Vagina (tissue), 2 donors: ENCODE data around the gene C1orf74. TPM values are rescaled to one million over a fixed set of nuclear protein-coding genes. Genes with fewer than 3 reads are reported as not detected.

Source experiments
- DNase-seq, 2 donors: peaks; one replicate each; pipeline ENCODE4 v3.0.0-alpha.2; 2017; ENCODE audit errors: extremely low spot score in 2 of 2
- H3K27ac ChIP-seq: fragments of 200-600 bp; sonication (generic); one replicate; pipeline ENCODE4 v1.5.1; 2019
- H3K27me3 ChIP-seq: fragments of 200-600 bp; sonication (generic); one replicate; pipeline ENCODE4 v1.5.1; 2019
- H3K36me3 ChIP-seq, 2 donors: fragments of 200-600 bp; sonication (generic); one replicate each; pipeline ENCODE4 v1.5.1; 2017 to 2019
- H3K4me1 ChIP-seq: fragments of 200-600 bp; sonication (generic); one replicate; pipeline ENCODE4 v1.5.1; 2019
- H3K4me3 ChIP-seq, 2 donors: fragments of 200-600 bp; sonication (generic); 1 replicate in 1 of 2; 2 replicates in 1 of 2; pipeline ENCODE4 v1.5.1; 2016 to 2019
- H3K9me3 ChIP-seq: fragments of 200-600 bp; sonication (generic); one replicate; pipeline ENCODE4 v1.5.1; 2019
- CTCF ChIP-seq, 3 experiments: fragments of 450-650 bp in 2 of 3; fragments of 200-600 bp in 1 of 3; sonication (generic) in 1 of 3; IDR thresholded peaks; one replicate each; pipeline ENCODE4 v1.5.1; 2017 to 2019; ENCODE audit warnings: antibody characterized with exemption in 3 of 3, mild to moderate bottlenecking in 2 of 3, moderate library complexity in 2 of 3
- POLR2A ChIP-seq, 2 donors: fragments of 450-650 bp; IDR thresholded peaks; one replicate each; pipeline ENCODE4 v1.6.1; 2017; ENCODE audit warnings: antibody characterized with exemption in 2 of 2, mild to moderate bottlenecking in 2 of 2, moderate library complexity in 2 of 2
- POLR2AphosphoS5 ChIP-seq, 2 donors: sonication (generic); formaldehyde crosslinking; IDR thresholded peaks; one replicate each; pipeline ENCODE4 v1.9.0; 2017; ENCODE audit warnings: antibody characterized with exemption in 2 of 2, mild to moderate bottlenecking in 2 of 2, low read depth in 1 of 2; ENCODE audit not compliant: insufficient read depth in 1 of 2
- intact Hi-C: fragments of 100-400 bp; cut with DNase I; formaldehyde crosslinking; loops from one replicate; pipeline ENCODE4 v1.15.1; 2023
- total RNA-seq: library from RNA; depleted of rRNA; stranded (reverse); fragments of >200 nt; gene quantifications from one replicate; pipeline ENCODE4 v1.2.3, GENCODE V29; 2016

C1orf74 gene
- total RNA-seq, 1 donor from 2014 or later: 2.0 TPM

- Histone ChIP-seq H3K9me3 (no peaks in the 10 kb centered on the region), H3K27me3 (no peaks in the 10 kb centered on the region), H3K4me3 (peak within 1 kb of the TSS; percentile 4 to 29), H3K4me1 (no peaks in the 10 kb centered on the region), H3K36me3 (no peaks in the 10 kb centered on the region), H3K27ac (no peak within 1 kb of the TSS)
- no peak for TF ChIP-seq POLR2AphosphoS5 (IDR thresholded peaks at IDR 0.05; ENCODE audit: insufficient read depth in 1 of 2, low read depth in 1 of 2)
- no peak for TF ChIP-seq POLR2A (IDR thresholded peaks at IDR 0.05)
- no peak for TF ChIP-seq CTCF (IDR thresholded peaks at IDR 0.05)
- DNase-seq: no peak
- intact Hi-C loops: no loop called here
These were observed 28.3 kb downstream of the C1orf74 start, which contains the start of gene TRAF3IP3 for GRCh38 chr1:209755926-209756614. Gene TRAF3IP3, plus strand, starts transcription at chr1:209756053. Its CDS starts 3,987 bp downstream, at chr1:209760040.

GRCh38 chr1:209755256-209755655 is 29.1 kb downstream of the C1orf74 start:
- H3K9me3 ChIP-seq: no peaks in the 10 kb centered on the region
- H3K4me1 ChIP-seq: no peaks in the 10 kb centered on the region
- H3K4me3 ChIP-seq: no peak overlapping the region
- intact Hi-C loops: no loop called here
- H3K36me3 ChIP-seq: no peaks in the 10 kb centered on the region
- no peaks in the 10 kb centered on the region for H3K27me3 ChIP-seq
- no peak for DNase-seq
- no peak for TF ChIP-seq POLR2AphosphoS5 (IDR thresholded peaks at IDR 0.05; ENCODE audit: insufficient read depth in 1 of 2, low read depth in 1 of 2)
- TF ChIP-seq POLR2A (IDR thresholded peaks at IDR 0.05): no peak
- no peak for TF ChIP-seq CTCF (IDR thresholded peaks at IDR 0.05)
- H3K27ac ChIP-seq: no peak overlapping the region

- no peak for TF ChIP-seq POLR2AphosphoS5 (IDR thresholded peaks at IDR 0.05; ENCODE audit: insufficient read depth in 1 of 2, low read depth in 1 of 2)
- no peak for TF ChIP-seq CTCF (IDR thresholded peaks at IDR 0.05)
- no peak for TF ChIP-seq POLR2A (IDR thresholded peaks at IDR 0.05)
- intact Hi-C loops: no loop called here
These were observed 31.5 kb downstream of the C1orf74 start for GRCh38 chr1:209752890-209753289.

GRCh38 chr1:209751627-209752231 is 32.6 kb downstream of the C1orf74 start:
- Histone ChIP-seq H3K9me3 (no peaks in the 10 kb centered on the region), H3K27ac (no peak overlapping the region), H3K27me3 (no peaks in the 10 kb centered on the region), H3K36me3 (no peaks in the 10 kb centered on the region), H3K4me1 (no peaks in the 10 kb centered on the region), H3K4me3 (no peak overlapping the region)
- TF ChIP-seq CTCF (IDR thresholded peaks at IDR 0.05) (no peak), POLR2AphosphoS5 (IDR thresholded peaks at IDR 0.05; ENCODE audit: insufficient read depth in 1 of 2, low read depth in 1 of 2) (no peak), POLR2A (IDR thresholded peaks at IDR 0.05) (no peak)
- no peak for DNase-seq
- intact Hi-C loops: no loop called here

More at GRCh38 chr1:209752890-209753289, 31.5 kb downstream of the C1orf74 start:
- H3K27ac ChIP-seq: no peak overlapping the region
- no peaks in the 10 kb centered on the region for H3K36me3 ChIP-seq
- H3K4me1 ChIP-seq: no peaks in the 10 kb centered on the region
- no peaks in the 10 kb centered on the region for H3K27me3 ChIP-seq
- no peak for DNase-seq
- no peak overlapping the region for H3K4me3 ChIP-seq
- H3K9me3 ChIP-seq: no peaks in the 10 kb centered on the region
